GM12878 (cell line): ENCODE data around the gene NKD1.

Experiments
- ATF7 ChIP-seq: fragments of 450-650 bp; IDR thresholded peaks from 2 replicates; pipeline ENCODE4 v1.6.1; 2016; ENCODE audit warnings: low read depth, mild to moderate bottlenecking
- CTCF ChIP-seq, 3 experiments: IDR thresholded peaks in 2 of 3; conservative IDR thresholded peaks in 1 of 3; 2 replicates each; pipeline ENCODE4 v1.5.1; 2011; ENCODE audit warnings: low read depth in 3 of 3, low read length in 3 of 3, mild to moderate bottlenecking in 3 of 3, control low read depth in 2 of 3, moderate library complexity in 2 of 3, inconsistent platforms in 1 of 3, mixed read lengths in 1 of 3; ENCODE audit not compliant: control insufficient read depth in 2 of 3, insufficient read depth in 1 of 3; ENCODE audit errors: extremely low read depth in 1 of 3
- EZH2 ChIP-seq: IDR thresholded peaks from 2 replicates; pipeline ENCODE4 v1.6.1; 2012; ENCODE audit warnings: low read depth, mild to moderate bottlenecking, control low read depth, inconsistent platforms, low read length, borderline replicate concordance; ENCODE audit not compliant: control insufficient read depth
- GABPA ChIP-seq: IDR thresholded peaks from 2 replicates; pipeline ENCODE4 v1.6.1; 2014; ENCODE audit warnings: antibody characterized with exemption, low read depth, mild to moderate bottlenecking, inconsistent platforms
- KDM1A ChIP-seq: fragments of 200-600 bp; sonication (generic); IDR thresholded peaks from 2 replicates; pipeline ENCODE4 v1.6.1; 2016; ENCODE audit warnings: borderline replicate concordance
- POLR2A ChIP-seq: IDR thresholded peaks from 2 replicates; pipeline ENCODE4 v1.6.1; 2011; ENCODE audit warnings: low read depth, mild to moderate bottlenecking, low read length
- REST ChIP-seq: IDR thresholded peaks from 2 replicates; pipeline ENCODE4 v1.6.1; 2012; ENCODE audit warnings: mild to moderate bottlenecking, low read depth, low read length
- RFX5 ChIP-seq: IDR thresholded peaks from 2 replicates; pipeline ENCODE4 v1.6.1; 2011; ENCODE audit warnings: low read depth, low read length, improper control_type of control experiment
- SMC3 ChIP-seq: IDR thresholded peaks from 2 replicates; pipeline ENCODE4 v1.6.1; 2011; ENCODE audit warnings: low read length, improper control_type of control experiment, borderline replicate concordance
- YY1 ChIP-seq: IDR thresholded peaks from 2 replicates; pipeline ENCODE4 v1.6.1; 2011; ENCODE audit warnings: low read depth, mild to moderate bottlenecking, low read length

GRCh38 chr16:50516890-50517289, 31.3 kb upstream of the NKD1 start:
- TF ChIP-seq SMC3, result no peak
- no peak for TF ChIP-seq POLR2A
- TF ChIP-seq CTCF (IDR thresholded peaks at IDR 0.05 in 2 of 3, conservative IDR thresholded peaks at IDR 0.05 in 1 of 3; ENCODE audit: control insufficient read depth in 2 of 3, extremely low read depth in 1 of 3, insufficient read depth in 1 of 3, low read depth in 3 of 3, low read length in 3 of 3), result no peak
- no peak for TF ChIP-seq EZH2
- no peak for TF ChIP-seq YY1
- no peak for TF ChIP-seq GABPA
- TF ChIP-seq ATF7, result no peak
- no peak for TF ChIP-seq KDM1A
- no peak for TF ChIP-seq REST
- no peak for TF ChIP-seq RFX5
